Fibroblast of skin of left quadriceps (primary cell): ENCODE data around the gene CDH10.
A peak's percentile ranks its signal among the peaks of the same experiment; 100 is the strongest.

Experiments
- DNase-seq, 2 experiments: peaks; one replicate each; pipeline ENCODE4 v3.0.0-alpha.2; 2013; ENCODE audit warnings: low read depth in 2 of 2

CDH10 gene

GRCh38 chr5:24602188-24602587 lies 42.6 kb downstream of the CDH10 start:
- DNase-seq = no peak

- DNase-seq = no peak
Measured at GRCh38 chr5:24598956-24599355, 45.8 kb downstream of the CDH10 start.

GRCh38 chr5:24595329-24595728 lies 49.4 kb downstream of the CDH10 start:
- DNase-seq = no peak

GRCh38 chr5:24591426-24591825 lies 53.4 kb downstream of the CDH10 start:
- no peak for DNase-seq

- no peak for DNase-seq
Measured at GRCh38 chr5:24589566-24589965, 55.2 kb downstream of the CDH10 start.

- DNase-seq = no peak
Measured at GRCh38 chr5:24585751-24586150, 59.0 kb downstream of the CDH10 start.

- no peak for DNase-seq
Measured at GRCh38 chr5:24571302-24571701, 73.5 kb downstream of the CDH10 start.

- no peak for DNase-seq
Measured at GRCh38 chr5:24566933-24567332, 77.8 kb downstream of the CDH10 start.

- no peak for DNase-seq
Measured at GRCh38 chr5:24555229-24555628, 89.5 kb downstream of the CDH10 start.

- DNase-seq = no peak
Measured at GRCh38 chr5:24547132-24547531, 97.6 kb downstream of the CDH10 start.

GRCh38 chr5:24539613-24540012 lies 105.2 kb downstream of the CDH10 start:
- peak; percentile 30 to 32 for DNase-seq

GRCh38 chr5:24538346-24538745 lies 106.4 kb downstream of the CDH10 start:
- DNase-seq = no peak

- no peak for DNase-seq
Measured at GRCh38 chr5:24535646-24536045, 109.1 kb downstream of the CDH10 start.

GRCh38 chr5:24530906-24531305 lies 113.9 kb downstream of the CDH10 start:
- no peak for DNase-seq

- no peak for DNase-seq
Measured at GRCh38 chr5:24525414-24525813, 119.4 kb downstream of the CDH10 start.

- no peak for DNase-seq
Measured at GRCh38 chr5:24512423-24512822, 132.4 kb downstream of the CDH10 start.

- DNase-seq = no peak
Measured at GRCh38 chr5:24510523-24510988, 134.2 kb downstream of the CDH10 start.

GRCh38 chr5:24509943-24510342 lies 134.8 kb downstream of the CDH10 start:
- DNase-seq = no peak

GRCh38 chr5:24505258-24505657 lies 139.5 kb downstream of the CDH10 start:
- DNase-seq = no peak

GRCh38 chr5:24497591-24498157 lies 147.1 kb downstream of the CDH10 start:
- no peak for DNase-seq

GRCh38 chr5:24497145-24497544 lies 147.6 kb downstream of the CDH10 start:
- no peak for DNase-seq

- no peak for DNase-seq
Measured at GRCh38 chr5:24496268-24496667, 148.5 kb downstream of the CDH10 start.

GRCh38 chr5:24492229-24492628 lies 152.5 kb downstream of the CDH10 start:
- no peak for DNase-seq

- no peak for DNase-seq
Measured at GRCh38 chr5:24491490-24491889, 153.3 kb downstream of the CDH10 start.
